ENCODE data around the gene BCR.

The BCR gene

GRCh38 chr22:23245799-23246136 is 65.5 kb downstream of the BCR start:
- no peak for DNase-seq (ENCODE audit: low read depth)

GRCh38 chr22:23246982-23247766 is 66.9 kb downstream of the BCR start:
- no peak for DNase-seq (ENCODE audit: low read depth)

GRCh38 chr22:23248583-23248982 is 68.3 kb downstream of the BCR start:
- no peak for DNase-seq (ENCODE audit: low read depth)

GRCh38 chr22:23250056-23250784 is 69.9 kb downstream of the BCR start:
- DNase-seq (ENCODE audit: low read depth): no peak

GRCh38 chr22:23250785-23251363 is 70.6 kb downstream of the BCR start:
- DNase-seq (ENCODE audit: low read depth): no peak

GRCh38 chr22:23251445-23252093 is 71.3 kb downstream of the BCR start:
- no peak for DNase-seq (ENCODE audit: low read depth)

- DNase-seq (ENCODE audit: low read depth): no peak
Measured at GRCh38 chr22:23253475-23254055, 73.3 kb downstream of the BCR start.

- DNase-seq (ENCODE audit: low read depth): no peak
Measured at GRCh38 chr22:23255506-23256170, 75.3 kb downstream of the BCR start.

GRCh38 chr22:23256171-23256932 is 76.0 kb downstream of the BCR start:
- no peak for DNase-seq (ENCODE audit: low read depth)

GRCh38 chr22:23256986-23257888 is 76.9 kb downstream of the BCR start:
- DNase-seq (ENCODE audit: low read depth): peak; percentile 26

- DNase-seq (ENCODE audit: low read depth): no peak
Measured at GRCh38 chr22:23257889-23258825, 77.8 kb downstream of the BCR start.

- DNase-seq (ENCODE audit: low read depth): no peak
Measured at GRCh38 chr22:23258826-23259170, 78.5 kb downstream of the BCR start.

GRCh38 chr22:23259916-23260644 is 79.8 kb downstream of the BCR start:
- DNase-seq (ENCODE audit: low read depth): no peak

- DNase-seq (ENCODE audit: low read depth): no peak
Measured at GRCh38 chr22:23260645-23261581, 80.6 kb downstream of the BCR start.

GRCh38 chr22:23261900-23262450 is 81.7 kb downstream of the BCR start:
- DNase-seq (ENCODE audit: low read depth): no peak

- DNase-seq (ENCODE audit: low read depth): no peak
Measured at GRCh38 chr22:23262518-23263332, 82.4 kb downstream of the BCR start.

Measured in GM04503 (cell line).